Daoy (cell line): ENCODE data around the gene SEPTIN6. TPM values are rescaled to one million over a fixed set of nuclear protein-coding genes. Genes with fewer than 3 reads are reported as not detected.

ENCODE experiments used
- DNase-seq: peaks from one replicate; pipeline ENCODE4 v3.0.0-alpha.2; 2015; ENCODE audit warnings: low read depth
- total RNA-seq: library from RNA; depleted of rRNA; stranded (reverse); fragments of >200 nt; shearing (Covaris generic); gene quantifications from 2 replicates; pipeline ENCODE4 v1.2.3, GENCODE V29; 2014; rRNA removed

Gene SEPTIN6
- total RNA-seq, 1 experiment from 2014 or later = 11.1 TPM

DNA sequence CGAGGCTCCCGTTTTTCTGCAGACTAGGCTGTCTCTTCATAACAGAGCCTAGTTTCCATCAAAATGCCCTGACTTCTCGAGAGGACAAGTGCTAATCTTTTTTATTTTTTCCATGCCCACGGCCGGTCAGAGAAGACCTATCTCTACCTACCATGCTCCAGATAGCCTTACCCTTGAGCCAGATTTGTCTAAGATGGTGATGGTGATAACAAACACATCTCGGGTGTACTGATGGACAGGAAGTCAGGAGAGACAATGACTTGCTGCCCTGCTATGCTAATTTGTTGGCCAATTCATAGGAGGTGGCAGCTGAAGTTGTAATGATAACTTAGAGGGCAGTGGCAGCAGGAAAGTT, 44.6 kb downstream of the SEPTIN6 start:
- DNase-seq = no peak

DNA sequence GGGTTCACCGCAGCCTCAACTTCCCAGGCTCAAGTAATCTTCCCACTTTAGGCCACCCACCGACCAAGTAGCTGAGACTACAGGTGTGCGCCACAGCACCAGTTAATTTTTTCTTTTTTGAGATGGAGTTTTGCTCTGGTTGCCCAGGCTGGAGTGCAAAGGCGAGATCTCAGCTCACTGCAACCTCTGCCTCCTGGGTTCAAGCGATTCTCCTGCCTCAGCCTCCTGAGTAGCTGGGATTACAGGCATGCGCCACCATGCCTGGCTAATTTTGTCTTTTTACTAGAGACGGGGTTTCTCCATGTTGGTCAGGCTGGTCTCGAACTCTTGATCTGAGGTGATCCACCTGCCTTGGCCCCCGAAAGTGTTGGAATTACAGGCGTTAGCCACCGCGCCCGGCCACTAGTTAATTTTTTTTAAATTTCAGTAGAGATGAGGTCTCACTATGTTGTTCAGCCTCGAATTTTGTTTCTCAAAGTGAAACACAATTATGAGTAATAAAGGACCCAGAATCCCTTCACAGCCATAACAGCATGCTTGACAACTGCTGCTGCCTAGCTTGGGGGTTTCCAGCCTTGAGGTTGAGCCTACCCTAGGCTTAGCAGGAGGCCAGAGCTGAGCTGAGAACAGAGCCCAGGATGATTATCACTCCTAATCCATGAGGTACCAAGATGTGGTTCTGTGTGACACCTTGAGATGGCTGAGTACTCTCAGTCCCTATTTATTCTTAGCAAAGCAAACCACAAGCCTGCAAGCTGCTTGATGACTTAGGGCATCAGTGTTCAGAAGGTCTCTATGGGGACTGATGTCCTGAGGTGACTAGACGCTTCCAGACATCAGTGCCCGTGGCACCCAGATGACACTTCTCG, 45.2 kb downstream of the SEPTIN6 start:
- DNase-seq = no peak

DNA sequence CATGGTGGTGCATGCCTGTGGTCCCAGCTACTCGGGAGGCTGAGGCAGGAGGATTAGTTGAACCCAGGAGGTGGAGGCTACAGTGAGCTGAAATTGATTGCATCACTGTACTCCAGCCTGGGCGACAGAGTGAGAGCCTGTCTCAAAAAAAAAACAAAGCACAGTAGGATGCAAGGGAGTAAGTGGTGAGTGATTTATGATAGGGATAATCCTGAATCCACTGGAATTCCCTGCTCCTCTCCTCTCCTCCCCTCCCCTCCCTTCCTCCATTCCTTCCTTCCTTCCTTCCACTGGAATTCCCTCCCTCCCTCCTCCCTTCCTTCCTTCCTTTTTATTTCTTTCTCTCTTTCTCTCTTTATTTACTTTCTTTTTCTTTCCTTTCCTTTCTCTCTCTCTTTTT, 45.9 kb downstream of the SEPTIN6 start:
- no peak for DNase-seq

DNA sequence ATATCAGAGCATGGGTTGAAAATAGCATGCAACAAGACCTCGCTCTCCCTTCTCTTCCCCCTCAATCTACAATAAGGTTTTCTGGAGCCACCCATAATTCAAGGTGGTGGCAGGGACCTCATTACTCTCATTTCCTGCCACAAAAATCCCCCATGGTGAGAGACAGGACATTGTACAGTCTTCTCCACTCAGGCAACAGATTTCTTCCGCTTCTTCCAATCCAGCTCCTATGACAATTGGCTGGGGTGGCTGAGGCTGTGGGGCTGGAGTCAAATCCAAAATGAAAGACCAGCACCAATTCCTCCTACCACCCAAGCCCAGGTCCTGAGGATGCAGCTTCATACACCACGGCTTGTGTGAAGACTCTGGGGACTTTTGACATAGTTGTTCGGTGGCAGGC, 46.5 kb downstream of the SEPTIN6 start:
- DNase-seq = no peak

DNA sequence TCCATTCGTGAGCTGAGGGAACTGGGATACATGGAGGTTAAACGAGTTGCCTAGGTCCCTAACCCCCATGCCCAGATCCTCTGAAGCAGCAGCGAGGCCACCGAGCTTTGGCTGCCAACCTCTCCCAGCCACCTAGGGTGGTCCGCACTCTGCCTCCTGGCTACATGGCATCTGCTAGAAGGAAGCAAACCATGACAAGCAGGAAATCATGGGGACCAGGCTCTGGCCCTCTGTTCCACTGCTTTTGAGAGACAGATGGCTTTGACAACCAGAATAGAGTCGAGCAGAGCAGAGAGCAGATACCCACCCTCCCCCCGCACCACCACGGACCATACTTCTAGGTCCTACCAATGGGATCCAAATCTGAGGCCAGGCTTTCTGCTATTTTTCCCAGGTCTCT, 49.3 kb downstream of the SEPTIN6 start:
- DNase-seq = no peak

Other genes starting within 250 kb of the SEPTIN6 start
- gene SLC25A5, start 224.7 kb downstream of the SEPTIN6 start, total RNA-seq = 198 and 231 TPM in 2 replicates
- gene STEEP1, start 127.8 kb downstream of the SEPTIN6 start, total RNA-seq = 59.4 and 87.3 TPM in 2 replicates
- 16.6 and 17.6 TPM in 2 replicates for gene UBE2A, start 118.6 kb downstream of the SEPTIN6 start, total RNA-seq
- 4.4 and 4.5 TPM in 2 replicates for gene NKRF, start 86.7 kb downstream of the SEPTIN6 start, total RNA-seq
- 0.17 TPM in 1 of 2 replicates, not detected in the other for gene SOWAHD, start 65.4 kb upstream of the SEPTIN6 start, total RNA-seq
- 2,217 and 4,418 TPM in 2 replicates for gene RPL39, start 98.5 kb upstream of the SEPTIN6 start, total RNA-seq
- 6.0 and 7.0 TPM in 2 replicates for gene UPF3B, start 159.8 kb upstream of the SEPTIN6 start, total RNA-seq
- gene RNF113A, start 178.6 kb upstream of the SEPTIN6 start, total RNA-seq = 13.1 and 14.9 TPM in 2 replicates
- gene NDUFA1, start 178.7 kb upstream of the SEPTIN6 start, total RNA-seq = 71.7 and 83.4 TPM in 2 replicates
- not detected in 2 replicates for gene AKAP14, start 202.7 kb upstream of the SEPTIN6 start, total RNA-seq